GM12891 (cell line): ENCODE data around the gene DAPK3.

Experiments
- DNase-seq: peaks from one replicate; pipeline ENCODE4 v3.0.0; 2011; ENCODE audit warnings: low spot score; ENCODE audit not compliant: insufficient read length
- FAIRE-seq: peaks from 2 replicates; lab custom pipeline; 2011; peaks lifted over from hg19 to GRCh38; lab: Jason Lieb, UNC
- PAX5 ChIP-seq: IDR thresholded peaks from 2 replicates; pipeline ENCODE4 v1.6.1; 2011; ENCODE audit warnings: low read length, moderate library complexity, mild to moderate bottlenecking; ENCODE audit not compliant: insufficient read depth, severe bottlenecking
- POLR2AphosphoS5 ChIP-seq: IDR thresholded peaks from 2 replicates; pipeline ENCODE4 v1.6.1; 2011; ENCODE audit warnings: low read depth, low read length, control low read depth
- POU2F2 ChIP-seq: IDR thresholded peaks from 2 replicates; pipeline ENCODE4 v1.6.1; 2011; ENCODE audit warnings: low read depth, mild to moderate bottlenecking, control low read depth, low read length, moderate library complexity
- TAF1 ChIP-seq: IDR thresholded peaks from 2 replicates; pipeline ENCODE4 v1.6.1; 2011; ENCODE audit warnings: low read depth, low read length, control low read depth

The DAPK3 gene

GRCh38 chr19:3910105-3910504 lies 60.8 kb downstream of the DAPK3 start:
- TF ChIP-seq PAX5 (no peak), TAF1 (no peak), POU2F2 (no peak), POLR2AphosphoS5 (no peak)
- DNase-seq (no peak), FAIRE-seq (no peak)
